Peyer's patch (tissue), 4 donors: Measurements from ENCODE around the gene SLC25A26.

Experiments used
- POLR2A ChIP-seq, 2 donors: fragments of 450-650 bp; IDR thresholded peaks; one replicate each; pipeline ENCODE4 v1.5.1; 2017; ENCODE audit warnings: antibody characterized with exemption in 2 of 2, mild to moderate bottlenecking in 2 of 2, moderate library complexity in 2 of 2
- TF ChIP-seq, protein P1 (sequence below), 6 experiments: fragments of 450-650 bp in 4 of 6; fragments of 200-600 bp in 2 of 6; sonication (generic) in 1 of 6; IDR thresholded peaks; one replicate each; pipeline ENCODE4 v1.5.1; 2017 to 2019; ENCODE audit warnings: antibody characterized with exemption in 6 of 6, mild to moderate bottlenecking in 3 of 6, moderate library complexity in 1 of 6

GRCh38 chr3:66227915-66228314 is 7.1 kb downstream of the SLC25A26 start:
- TF ChIP-seq, protein P1, sequence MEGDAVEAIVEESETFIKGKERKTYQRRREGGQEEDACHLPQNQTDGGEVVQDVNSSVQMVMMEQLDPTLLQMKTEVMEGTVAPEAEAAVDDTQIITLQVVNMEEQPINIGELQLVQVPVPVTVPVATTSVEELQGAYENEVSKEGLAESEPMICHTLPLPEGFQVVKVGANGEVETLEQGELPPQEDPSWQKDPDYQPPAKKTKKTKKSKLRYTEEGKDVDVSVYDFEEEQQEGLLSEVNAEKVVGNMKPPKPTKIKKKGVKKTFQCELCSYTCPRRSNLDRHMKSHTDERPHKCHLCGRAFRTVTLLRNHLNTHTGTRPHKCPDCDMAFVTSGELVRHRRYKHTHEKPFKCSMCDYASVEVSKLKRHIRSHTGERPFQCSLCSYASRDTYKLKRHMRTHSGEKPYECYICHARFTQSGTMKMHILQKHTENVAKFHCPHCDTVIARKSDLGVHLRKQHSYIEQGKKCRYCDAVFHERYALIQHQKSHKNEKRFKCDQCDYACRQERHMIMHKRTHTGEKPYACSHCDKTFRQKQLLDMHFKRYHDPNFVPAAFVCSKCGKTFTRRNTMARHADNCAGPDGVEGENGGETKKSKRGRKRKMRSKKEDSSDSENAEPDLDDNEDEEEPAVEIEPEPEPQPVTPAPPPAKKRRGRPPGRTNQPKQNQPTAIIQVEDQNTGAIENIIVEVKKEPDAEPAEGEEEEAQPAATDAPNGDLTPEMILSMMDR (IDR thresholded peaks at IDR 0.05), result no peak
- TF ChIP-seq POLR2A (IDR thresholded peaks at IDR 0.05), result no peak
